Endothelial cell (in vitro differentiated cells): ENCODE data around the gene TSC2. TPM values are rescaled to one million over a fixed set of nuclear protein-coding genes. Genes with fewer than 3 reads are reported as not detected.

Experiments used
- DNase-seq: peaks from one replicate; pipeline ENCODE4 v3.0.0; 2021; ENCODE audit warnings: low spot score
- H3K27ac Mint-ChIP-seq: one replicate; pipeline ENCODE4 v1.8.0; 2021; ENCODE audit warnings: mixed read lengths, inconsistent platforms; ENCODE audit not compliant: unreplicated experiment
- H3K27me3 Mint-ChIP-seq: one replicate; pipeline ENCODE4 v1.8.0; 2021; ENCODE audit warnings: mild to moderate bottlenecking, moderate library complexity, mixed read lengths, inconsistent platforms; ENCODE audit not compliant: unreplicated experiment
- H3K36me3 Mint-ChIP-seq: one replicate; pipeline ENCODE4 v1.8.0; 2021; ENCODE audit warnings: mild to moderate bottlenecking, low read depth, mixed read lengths, inconsistent platforms; ENCODE audit not compliant: unreplicated experiment
- H3K4me1 Mint-ChIP-seq: one replicate; pipeline ENCODE4 v1.8.0; 2021; ENCODE audit warnings: mild to moderate bottlenecking, mixed read lengths, inconsistent platforms; ENCODE audit not compliant: unreplicated experiment
- H3K4me3 Mint-ChIP-seq: one replicate; pipeline ENCODE4 v1.8.0; 2021; ENCODE audit warnings: mild to moderate bottlenecking, mixed read lengths, inconsistent platforms; ENCODE audit not compliant: unreplicated experiment
- H3K9me3 Mint-ChIP-seq: one replicate; pipeline ENCODE4 v1.8.0; 2021; ENCODE audit warnings: mixed read lengths, inconsistent platforms; ENCODE audit not compliant: unreplicated experiment
- total RNA-seq: library from RNA; stranded (reverse); fragmentation: NEBNext Ultra II Directional; extraction: Animal tissue kit (Norgen Biotek cat#: 25700); gene quantifications from one replicate; pipeline ENCODE4 v1.2.1, GENCODE V29; 2021; ENCODE audit not compliant: unreplicated experiment
- TF ChIP-seq, protein P1 (sequence below): fragments of 200-600 bp; sonication (generic); IDR thresholded peaks from one replicate; pipeline ENCODE4 v1.5.0; 2021; ENCODE audit warnings: antibody characterized with exemption; ENCODE audit not compliant: unreplicated experiment

The TSC2 gene
- total RNA-seq, 1 donor from 2014 or later, result 180 TPM

DNA sequence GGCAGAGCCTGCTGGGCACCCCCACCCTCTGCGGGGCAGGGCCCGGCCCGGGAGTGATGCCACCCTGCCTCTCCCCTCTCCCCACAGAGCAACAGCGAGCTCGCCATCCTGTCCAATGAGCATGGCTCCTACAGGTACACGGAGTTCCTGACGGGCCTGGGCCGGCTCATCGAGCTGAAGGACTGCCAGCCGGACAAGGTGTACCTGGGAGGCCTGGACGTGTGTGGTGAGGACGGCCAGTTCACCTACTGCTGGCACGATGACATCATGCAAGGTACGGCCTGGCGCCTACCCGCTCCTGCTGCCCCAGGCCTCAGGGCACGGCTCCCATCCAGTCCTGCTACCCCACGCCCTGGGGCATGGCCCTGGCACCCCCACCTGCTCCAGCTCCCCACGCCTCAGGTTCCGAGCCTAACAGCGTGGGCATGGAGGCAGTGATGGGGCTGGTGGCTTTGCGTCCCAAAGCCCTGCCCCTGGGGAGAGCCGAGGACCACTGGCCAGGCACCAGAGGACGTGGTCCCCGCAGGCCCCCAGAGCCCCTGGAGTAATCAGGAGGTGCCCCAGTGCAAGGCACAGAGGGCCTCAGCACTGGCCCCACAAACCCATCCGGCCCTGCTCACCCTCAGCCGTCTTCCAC lies 38.4 kb downstream of the TSC2 start:
- Mint-ChIP-seq H3K27ac (no peak overlapping the region), H3K4me3 (no peak overlapping the region), H3K36me3 (peaks cover 8% of the 10 kb centered on the region), H3K4me1 (peaks cover 3% of the 10 kb centered on the region), H3K9me3 (no peaks in the 10 kb centered on the region), H3K27me3 (peaks cover 13% of the 10 kb centered on the region)
- DNase-seq, result no peak
- TF ChIP-seq, protein P1, sequence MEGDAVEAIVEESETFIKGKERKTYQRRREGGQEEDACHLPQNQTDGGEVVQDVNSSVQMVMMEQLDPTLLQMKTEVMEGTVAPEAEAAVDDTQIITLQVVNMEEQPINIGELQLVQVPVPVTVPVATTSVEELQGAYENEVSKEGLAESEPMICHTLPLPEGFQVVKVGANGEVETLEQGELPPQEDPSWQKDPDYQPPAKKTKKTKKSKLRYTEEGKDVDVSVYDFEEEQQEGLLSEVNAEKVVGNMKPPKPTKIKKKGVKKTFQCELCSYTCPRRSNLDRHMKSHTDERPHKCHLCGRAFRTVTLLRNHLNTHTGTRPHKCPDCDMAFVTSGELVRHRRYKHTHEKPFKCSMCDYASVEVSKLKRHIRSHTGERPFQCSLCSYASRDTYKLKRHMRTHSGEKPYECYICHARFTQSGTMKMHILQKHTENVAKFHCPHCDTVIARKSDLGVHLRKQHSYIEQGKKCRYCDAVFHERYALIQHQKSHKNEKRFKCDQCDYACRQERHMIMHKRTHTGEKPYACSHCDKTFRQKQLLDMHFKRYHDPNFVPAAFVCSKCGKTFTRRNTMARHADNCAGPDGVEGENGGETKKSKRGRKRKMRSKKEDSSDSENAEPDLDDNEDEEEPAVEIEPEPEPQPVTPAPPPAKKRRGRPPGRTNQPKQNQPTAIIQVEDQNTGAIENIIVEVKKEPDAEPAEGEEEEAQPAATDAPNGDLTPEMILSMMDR, result no peak

DNA sequence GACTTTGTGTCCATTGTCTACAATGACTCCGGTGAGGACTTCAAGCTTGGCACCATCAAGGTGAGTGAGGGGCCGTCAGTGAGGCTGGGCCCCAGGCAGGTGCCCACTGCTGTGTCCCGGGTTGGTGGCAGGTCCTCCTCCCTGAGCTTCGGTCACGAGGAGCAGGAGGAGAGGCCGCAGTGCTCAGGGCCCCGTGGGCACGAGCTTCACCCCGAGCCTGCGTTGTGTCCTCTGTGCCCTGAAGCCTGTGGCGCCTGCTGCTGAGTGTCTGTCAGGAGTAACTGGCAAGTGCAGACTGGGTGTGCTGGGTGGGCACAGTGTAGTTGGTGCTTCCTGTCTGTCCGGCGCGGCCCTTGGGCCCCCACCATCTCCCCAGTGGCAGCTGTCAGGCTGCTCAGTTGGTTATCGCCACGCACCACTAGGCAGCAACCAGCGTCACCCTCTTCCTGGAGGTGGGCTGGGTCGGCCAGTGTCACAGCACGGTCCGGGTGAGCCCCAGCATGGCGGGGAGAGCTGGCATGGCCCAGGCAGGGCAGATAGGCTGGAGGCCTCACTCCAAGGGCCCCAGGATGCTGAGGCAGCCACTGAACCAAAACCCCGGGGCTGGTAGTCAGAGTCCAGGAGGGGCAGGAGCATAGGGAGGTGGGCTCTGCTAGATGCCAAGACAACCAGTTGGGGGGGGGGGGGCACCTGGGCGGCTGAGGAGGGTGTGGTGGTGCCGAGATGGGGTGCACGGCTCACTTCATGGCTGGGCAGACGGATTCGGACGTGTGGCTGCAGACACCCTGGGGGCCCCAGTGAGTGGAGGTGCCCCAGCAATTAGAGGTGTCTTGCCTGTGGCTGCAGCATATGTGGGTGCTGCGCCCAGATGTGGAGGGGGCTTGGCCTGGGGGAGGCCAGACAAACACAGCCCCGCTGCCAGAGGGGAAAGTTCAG lies 39.3 kb downstream of the TSC2 start:
- Mint-ChIP-seq H3K36me3 (peaks cover 8% of the 10 kb centered on the region), H3K4me3 (no peak overlapping the region), H3K27me3 (peaks cover 13% of the 10 kb centered on the region), H3K27ac (no peak overlapping the region), H3K9me3 (no peaks in the 10 kb centered on the region), H3K4me1 (peaks cover 3% of the 10 kb centered on the region)
- DNase-seq, result no peak
- TF ChIP-seq, protein P1, result no peak

DNA sequence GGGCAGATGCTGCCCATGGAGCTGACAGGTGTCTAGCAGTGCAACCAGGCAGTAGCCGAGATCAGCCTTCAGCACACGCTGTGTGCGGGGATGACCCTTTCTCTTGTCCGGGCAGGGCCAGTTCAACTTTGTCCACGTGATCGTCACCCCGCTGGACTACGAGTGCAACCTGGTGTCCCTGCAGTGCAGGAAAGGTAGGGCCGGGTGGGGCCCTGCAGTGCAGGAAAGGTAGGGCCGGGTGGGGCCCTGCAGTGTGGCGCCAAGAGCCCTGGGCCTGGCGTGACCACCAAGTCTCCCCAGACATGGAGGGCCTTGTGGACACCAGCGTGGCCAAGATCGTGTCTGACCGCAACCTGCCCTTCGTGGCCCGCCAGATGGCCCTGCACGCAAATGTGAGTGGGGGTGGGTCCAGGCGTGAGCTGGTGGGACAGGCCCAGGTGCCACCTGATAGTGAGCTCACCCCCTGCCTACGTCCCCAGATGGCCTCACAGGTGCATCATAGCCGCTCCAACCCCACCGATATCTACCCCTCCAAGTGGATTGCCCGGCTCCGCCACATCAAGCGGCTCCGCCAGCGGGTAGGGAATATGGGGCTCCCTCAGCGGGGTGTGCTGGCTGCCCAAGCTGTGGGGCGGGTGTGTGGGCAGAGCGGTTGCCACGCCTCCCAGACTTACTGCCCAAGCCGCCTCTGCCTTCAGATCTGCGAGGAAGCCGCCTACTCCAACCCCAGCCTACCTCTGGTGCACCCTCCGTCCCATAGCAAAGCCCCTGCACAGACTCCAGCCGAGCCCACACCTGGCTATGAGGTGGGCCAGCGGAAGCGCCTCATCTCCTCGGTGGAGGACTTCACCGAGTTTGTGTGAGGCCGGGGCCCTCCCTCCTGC lies 40.2 kb downstream of the TSC2 start:
- H3K27ac Mint-ChIP-seq, result peak overlapping the region; percentile 24
- no peaks in the 10 kb centered on the region for H3K9me3 Mint-ChIP-seq
- H3K4me1 Mint-ChIP-seq, result no peaks in the 10 kb centered on the region

DNA sequence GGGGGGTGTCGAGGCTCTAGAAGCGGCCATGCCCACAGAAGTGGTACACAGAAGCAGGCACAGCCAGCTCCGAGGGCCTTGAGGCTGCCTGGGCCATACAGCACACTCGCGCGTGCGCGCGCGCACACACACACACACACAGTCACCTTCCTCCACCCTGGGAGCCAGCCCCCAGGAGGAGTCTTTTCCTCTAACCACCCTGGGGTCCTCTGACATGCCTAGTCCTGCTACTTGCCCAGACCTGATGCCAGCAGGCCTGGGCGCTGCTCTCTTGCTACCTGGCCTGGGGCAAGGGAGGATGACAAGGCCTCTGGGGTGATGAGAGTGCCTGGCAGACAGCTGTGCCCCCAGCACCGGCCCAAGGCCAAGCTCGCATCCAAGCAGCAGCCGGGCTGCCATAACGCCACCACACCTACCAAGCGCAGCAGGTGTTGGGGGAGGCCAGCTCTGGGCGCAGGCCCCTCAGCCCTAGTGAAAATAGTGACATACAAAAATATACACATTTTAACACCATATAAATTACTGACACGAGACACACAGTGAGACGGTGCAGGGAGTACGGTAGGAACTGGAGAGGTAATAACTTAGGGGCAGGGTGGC lies 41.1 kb downstream of the TSC2 start:
- H3K27ac Mint-ChIP-seq, result peak overlapping the region; percentile 70
- no peak for DNase-seq
- peak overlapping the region; percentile 65 for H3K4me3 Mint-ChIP-seq
- H3K36me3 Mint-ChIP-seq, result peaks cover 4% of the 10 kb centered on the region
- H3K27me3 Mint-ChIP-seq, result peaks cover 19% of the 10 kb centered on the region
- H3K4me1 Mint-ChIP-seq, result no peaks in the 10 kb centered on the region
- TF ChIP-seq, protein P1, result no peak
- H3K9me3 Mint-ChIP-seq, result no peaks in the 10 kb centered on the region

More for the DNA sequence above, 40.2 kb downstream of the TSC2 start:
- peaks cover 19% of the 10 kb centered on the region for H3K27me3 Mint-ChIP-seq
- peaks cover 4% of the 10 kb centered on the region for H3K36me3 Mint-ChIP-seq
- H3K4me3 Mint-ChIP-seq, result no peak overlapping the region
- TF ChIP-seq, protein P1, result no peak
- DNase-seq, result no peak
